Stimulated activated CD8-positive, alpha-beta memory T cell treated with anti-CD3 and anti-CD28 coated beads, Interleukin-4, amount 100 ng/mL, for 24 hours (primary cell): ENCODE measurements around the gene DCHS2.

Experiments
- DNase-seq: peaks from one replicate; pipeline ENCODE4 v3.0.0-alpha.2; 2020; ENCODE audit warnings: low read depth

Gene DCHS2

GRCh38 chr4:154205471-154205870 is 286.1 kb downstream of the DCHS2 start:
- no peak for DNase-seq

GRCh38 chr4:154194649-154195048 is 296.9 kb downstream of the DCHS2 start:
- no peak for DNase-seq

- DNase-seq = no peak
Measured at GRCh38 chr4:154192585-154192984, 299.0 kb downstream of the DCHS2 start.

GRCh38 chr4:154189346-154189745 is 302.3 kb downstream of the DCHS2 start:
- no peak for DNase-seq

GRCh38 chr4:154186888-154187287 is 304.7 kb downstream of the DCHS2 start:
- no peak for DNase-seq

GRCh38 chr4:154186035-154186434 is 305.6 kb downstream of the DCHS2 start:
- no peak for DNase-seq

GRCh38 chr4:154184238-154184637 is 307.4 kb downstream of the DCHS2 start:
- no peak for DNase-seq

- no peak for DNase-seq
Measured at GRCh38 chr4:154183264-154183663, 308.3 kb downstream of the DCHS2 start.
